Inflammatory macrophage (primary cell): ENCODE data around the gene ZFYVE28.

Experiments used
- DNase-seq, 2 donors: peaks; one replicate each; pipeline ENCODE4 v3.0.0-alpha.2; 2020 to 2022

The ZFYVE28 gene

GRCh38 chr4:2428496-2429213 is 10.2 kb upstream of the ZFYVE28 start:
- DNase-seq = no peak

GRCh38 chr4:2427383-2428334 is 9.2 kb upstream of the ZFYVE28 start:
- no peak for DNase-seq

GRCh38 chr4:2426711-2427275 is 8.3 kb upstream of the ZFYVE28 start:
- DNase-seq = no peak

- DNase-seq = no peak
Observed at GRCh38 chr4:2426069-2426397, 7.6 kb upstream of the ZFYVE28 start.

- DNase-seq = no peak
Observed at GRCh38 chr4:2425386-2426068, 7.1 kb upstream of the ZFYVE28 start.

- DNase-seq = no peak
Observed at GRCh38 chr4:2424581-2424980, 6.1 kb upstream of the ZFYVE28 start.

GRCh38 chr4:2423695-2424094 is 5.2 kb upstream of the ZFYVE28 start:
- no peak for DNase-seq

- no peak for DNase-seq
Observed at GRCh38 chr4:2423066-2423465, 4.6 kb upstream of the ZFYVE28 start.

- no peak for DNase-seq
Observed at GRCh38 chr4:2421928-2422327, 3.5 kb upstream of the ZFYVE28 start.

- DNase-seq = peak; percentile 61 to 67
Observed at GRCh38 chr4:2419814-2420213, 1.4 kb upstream of the ZFYVE28 start.

- peak; percentile 97 to 98 for DNase-seq
Observed at GRCh38 chr4:2418650-2419571, 466 bp upstream of the ZFYVE28 start, which contains the start of gene CFAP99. Gene CFAP99, plus strand, starts transcription at chr4:2418955.

GRCh38 chr4:2417226-2417764 is 1.1 kb downstream of the ZFYVE28 start:
- no peak for DNase-seq

- DNase-seq = peak; percentile 30 to 49
Observed at GRCh38 chr4:2416564-2417225, 1.8 kb downstream of the ZFYVE28 start.

GRCh38 chr4:2415881-2416563 is 2.4 kb downstream of the ZFYVE28 start:
- DNase-seq = no peak

GRCh38 chr4:2415213-2415612 is 3.2 kb downstream of the ZFYVE28 start:
- no peak for DNase-seq

- no peak for DNase-seq
Observed at GRCh38 chr4:2413821-2414610, 4.4 kb downstream of the ZFYVE28 start.

GRCh38 chr4:2412885-2413716 is 5.3 kb downstream of the ZFYVE28 start:
- peak; percentile 95 for DNase-seq

- peak in 1 of 2 donors; percentile 11 for DNase-seq
Observed at GRCh38 chr4:2412534-2412884, 5.9 kb downstream of the ZFYVE28 start.
